Omental fat pad (tissue), 4 donors: ENCODE measurements around the gene MXD1. TPM values are rescaled to one million over a fixed set of nuclear protein-coding genes. Genes with fewer than 3 reads are reported as not detected.
A peak's percentile ranks its signal among the peaks of the same experiment; 100 is the strongest.

Source experiments
- ATAC-seq: fragments of 150-250 bp; one replicate; pipeline ENCODE4 v1.9.1; 2016; ENCODE audit warnings: mild to moderate bottlenecking, moderate library complexity; ENCODE audit not compliant: low FRiP score
- DNase-seq: peaks from one replicate; pipeline ENCODE4 v3.0.0-alpha.2; 2019; ENCODE audit warnings: low spot score
- CTCF ChIP-seq, 3 donors: fragments of 450-650 bp; IDR thresholded peaks; one replicate each; pipeline ENCODE4 v1.5.1; 2016 to 2017; ENCODE audit warnings: antibody characterized with exemption in 3 of 3, mild to moderate bottlenecking in 3 of 3, moderate library complexity in 2 of 3
- total RNA-seq, 4 donors: library from RNA; depleted of rRNA; stranded (reverse); fragments of >200 nt; gene quantifications; one replicate each; pipeline ENCODE4 v1.1.0, GENCODE V29; 2016

The MXD1 gene
- total RNA-seq, 4 donors from 2014 or later, result 13.0 to 34.4 (median 22.4) TPM

DNA sequence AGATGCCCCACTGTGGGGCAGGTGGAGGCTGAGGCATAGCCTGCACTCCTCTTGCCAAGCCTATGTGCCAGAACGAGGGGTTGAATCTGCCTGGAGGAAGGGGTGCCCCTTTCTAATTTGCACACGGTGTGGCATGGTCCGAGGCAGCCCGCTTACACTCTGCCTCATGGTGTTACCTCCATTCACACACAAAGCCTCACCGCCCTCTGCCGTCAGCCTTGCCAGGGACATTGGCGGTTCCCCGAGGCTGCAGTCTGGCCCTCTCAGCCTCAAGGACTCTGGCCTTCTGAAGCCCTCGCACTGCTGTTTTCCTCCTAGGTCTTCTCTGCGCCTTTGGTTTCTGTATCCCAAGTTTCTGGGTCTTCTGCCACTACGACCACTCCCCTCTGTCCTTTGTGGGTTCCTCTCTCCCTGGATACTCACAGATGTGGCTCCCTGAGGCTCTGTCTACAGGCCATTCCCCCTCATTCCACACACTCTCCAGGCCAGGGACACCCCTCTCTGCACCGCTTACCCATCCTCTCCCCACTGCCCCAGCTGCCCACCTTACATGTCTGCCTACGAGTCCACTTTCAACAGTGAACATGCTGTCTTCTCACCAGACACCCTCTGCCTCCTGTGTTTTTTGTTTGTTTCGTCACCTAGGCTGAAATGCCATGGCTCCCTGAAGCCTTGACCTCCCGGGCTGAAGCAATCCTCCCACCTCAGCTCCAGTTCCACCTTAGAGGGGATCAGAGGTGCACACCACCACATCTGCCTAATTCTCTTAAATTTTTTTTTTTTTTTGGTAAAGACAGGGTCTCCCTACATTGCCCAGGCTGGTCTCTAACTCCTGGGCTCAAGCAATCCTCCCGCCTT lies 54.4 kb downstream of the MXD1 start:
- ATAC-seq (no peak), DNase-seq (no peak)
- TF ChIP-seq CTCF (IDR thresholded peaks at IDR 0.05), result no peak

DNA sequence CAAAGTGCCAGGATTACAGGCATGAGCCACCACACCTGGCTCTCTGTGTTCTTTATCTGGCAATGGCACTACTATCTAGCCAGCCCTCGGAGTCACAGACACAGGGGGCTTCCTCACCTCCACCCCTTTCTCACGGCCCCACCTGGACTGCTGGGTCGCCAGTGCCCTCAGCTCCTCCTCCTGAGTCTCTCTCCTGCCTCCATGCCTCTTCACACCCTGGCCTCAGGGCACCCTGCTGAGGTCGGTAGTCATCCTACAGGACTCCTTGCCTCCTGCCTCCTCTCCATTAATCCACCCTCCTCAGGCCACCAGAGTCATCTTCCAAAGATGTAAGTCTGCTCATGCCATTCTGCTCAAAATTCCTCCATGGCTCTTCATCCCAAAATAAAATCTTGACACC lies 55.1 kb downstream of the MXD1 start:
- no peak for TF ChIP-seq CTCF (IDR thresholded peaks at IDR 0.05)
- DNase-seq, result no peak
- no peak for ATAC-seq

DNA sequence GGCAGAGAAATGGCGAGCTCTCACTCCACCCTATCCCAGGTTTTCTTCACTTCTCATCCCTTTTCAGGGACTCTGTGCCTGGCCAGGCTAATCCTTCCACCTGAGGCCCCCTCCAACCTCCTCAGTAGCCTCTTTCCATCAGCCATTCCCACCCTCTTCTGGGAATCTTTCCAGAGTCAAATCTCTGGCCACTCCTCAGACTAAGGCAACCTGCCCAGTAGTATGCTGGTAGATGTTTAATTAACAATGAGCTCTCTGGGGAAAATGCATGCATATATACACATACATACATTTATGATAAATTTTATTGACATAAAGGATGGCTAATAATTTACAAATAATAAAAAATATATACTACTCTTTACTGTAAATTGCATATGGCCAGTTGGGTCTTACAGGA lies 57.9 kb downstream of the MXD1 start:
- no peak for TF ChIP-seq CTCF (IDR thresholded peaks at IDR 0.05)
- no peak for ATAC-seq
- DNase-seq, result no peak

- no peak for TF ChIP-seq CTCF (IDR thresholded peaks at IDR 0.05)
- DNase-seq (no peak), ATAC-seq (no peak)
These were observed 58.4 kb downstream of the MXD1 start for GRCh38 chr2:69973335-69973735.

- no peak for TF ChIP-seq CTCF (IDR thresholded peaks at IDR 0.05)
- DNase-seq (no peak), ATAC-seq (no peak)
These were observed 60.4 kb downstream of the MXD1 start for GRCh38 chr2:69975136-69975852.

DNA sequence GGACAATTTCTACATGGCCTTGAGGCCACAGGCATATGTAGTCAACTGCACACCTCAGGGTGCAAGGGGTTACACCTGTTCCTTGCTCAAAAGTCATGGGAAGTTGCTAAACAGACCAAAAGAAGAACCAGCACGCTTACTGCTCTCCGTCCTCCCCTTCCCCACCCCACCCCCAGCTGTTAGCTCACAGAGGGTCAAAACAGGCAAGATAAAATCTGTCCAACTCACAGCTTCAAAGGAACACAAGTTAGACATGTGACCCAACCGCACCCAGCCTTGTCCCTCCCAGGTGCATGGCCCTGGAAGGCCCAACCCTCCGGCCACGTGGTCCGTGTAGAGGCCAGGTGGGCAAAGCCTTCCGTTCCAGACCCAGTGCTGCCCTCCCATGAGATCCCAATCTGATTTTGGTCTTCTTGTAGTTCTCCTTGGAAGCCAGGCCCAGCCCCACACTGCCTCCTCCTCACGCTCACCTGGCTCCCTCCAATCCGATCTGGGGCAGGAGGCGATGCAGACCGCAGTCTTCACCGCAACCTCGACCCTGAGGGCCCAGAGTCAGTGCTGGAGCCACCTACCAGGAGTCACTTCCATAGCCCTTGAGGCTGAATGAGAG lies 61.0 kb downstream of the MXD1 start:
- ATAC-seq (peak; percentile 32), DNase-seq (no peak)
- TF ChIP-seq CTCF (IDR thresholded peaks at IDR 0.05), result no peak
